ENCODE measurements around the gene PSMD2.

DNA sequence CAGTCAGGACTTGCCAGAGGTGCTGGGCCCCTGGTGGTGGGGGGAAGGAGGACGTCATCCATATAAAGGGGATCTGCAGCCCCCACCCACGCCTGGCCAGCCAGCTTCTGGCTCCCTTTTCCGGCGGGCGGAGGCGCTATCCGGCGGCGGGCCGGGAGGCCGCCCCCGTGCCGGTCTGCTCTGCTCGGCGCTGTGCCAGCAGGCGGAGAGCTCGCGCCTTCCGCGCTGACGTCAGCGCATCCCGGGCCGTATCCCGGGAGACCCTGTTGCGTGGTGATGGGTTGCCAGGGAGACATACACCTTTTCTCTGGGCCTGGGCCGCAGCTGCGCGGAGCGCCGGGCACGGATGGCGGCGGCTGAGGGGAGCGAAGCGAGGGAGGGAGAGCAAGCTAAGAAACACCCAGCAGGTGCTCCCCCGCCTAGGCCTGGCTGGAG, 39.5 kb downstream of the PSMD2 start:
- TF ChIP-seq CTCF (IDR thresholded peaks at IDR 0.05; ENCODE audit: poor library complexity, severe bottlenecking) (peak; percentile 67), POLR2AphosphoS5 (IDR thresholded peaks at IDR 0.05) (peak; percentile 92)

Measured in neural cell (in vitro differentiated cells).